ENCODE measurements around the gene FBXO47. TPM values are rescaled to one million over a fixed set of nuclear protein-coding genes. Genes with fewer than 3 reads are reported as not detected.

The FBXO47 gene
- total and polyA plus RNA-seq, 9 of the 15 experiments (the other 6 are each of a cell fraction or from before 2014, with no cell fraction given): not detected

- TF ChIP-seq ZNF407 (IDR thresholded peaks at IDR 0.05; ENCODE audit: low read depth) (no peak), DEAF1 (CRISPR knock-in tag; IDR thresholded peaks at IDR 0.05) (peak; percentile 96), NFATC3 (IDR thresholded peaks at IDR 0.05) (0 out of 2 replicates have a peak, but pooled peaks have one; percentile 19), FOXA3 (CRISPR knock-in tag; conservative IDR thresholded peaks at IDR 0.05 in 1 of 2, IDR thresholded peaks at IDR 0.05 in 1 of 2) (peak; percentile 94 to 96), TEAD4 (IDR thresholded peaks at IDR 0.05; ENCODE audit: low read length) (peak; percentile 48), TEAD4 (CRISPR knock-in tag; IDR thresholded peaks at IDR 0.05; ENCODE audit: borderline replicate concordance) (no peak), MNT (conservative IDR thresholded peaks at IDR 0.05) (0 out of 4 replicates have a peak, but pooled peaks of 1 of the 2 experiments have one; percentile 21), ZNF3 (CRISPR knock-in tag; IDR thresholded peaks at IDR 0.05) (peak; percentile 69; the same call in 1 of the 2 replicates), MAZ (CRISPR knock-in tag; conservative IDR thresholded peaks at IDR 0.05 in 1 of 2, IDR thresholded peaks at IDR 0.05 in 1 of 2) (no peak), NCOA2 (IDR thresholded peaks at IDR 0.05; ENCODE audit: partially characterized antibody in 2 of 2) (no peak), NFIC (IDR thresholded peaks at IDR 0.05) (no peak), FOXK2 (conservative IDR thresholded peaks at IDR 0.05 in 1 of 2, IDR thresholded peaks at IDR 0.05 in 1 of 2; ENCODE audit: low read depth in 2 of 2) (peak; percentile 76 to 84)
Measured at GRCh38 chr17:38982858-38983746, 15.9 kb upstream of the FBXO47 start (continued).

All from K562 (cell line).